Measurements from ENCODE around the gene MED31. TPM values are rescaled to one million over a fixed set of nuclear protein-coding genes. Genes with fewer than 3 reads are reported as not detected.

The MED31 gene
- total RNA-seq, 1 donor from 2014 or later, result not detected

GRCh38 chr17:6676802-6677157 lies 25.4 kb upstream of the MED31 start:
- H3K36me3 ChIP-seq, result no peaks in the 10 kb centered on the region
- H3K4me1 ChIP-seq, result no peaks in the 10 kb centered on the region
- intact Hi-C loops (cut with DNase I), result no loop called here
- H3K27me3 ChIP-seq, result no peaks in the 10 kb centered on the region
- H3K9me3 ChIP-seq, result no peaks in the 10 kb centered on the region
- H3K27ac ChIP-seq, result no peak overlapping the region
- no peak for TF ChIP-seq CTCF (IDR thresholded peaks at IDR 0.05)
- no peak overlapping the region for H3K4me3 ChIP-seq
- no peak for DNase-seq (ENCODE audit: low spot score in 2 of 2)

GRCh38 chr17:6675201-6675825 lies 23.9 kb upstream of the MED31 start:
- Histone ChIP-seq H3K27ac (no peak overlapping the region), H3K36me3 (no peaks in the 10 kb centered on the region), H3K4me1 (no peaks in the 10 kb centered on the region), H3K27me3 (no peaks in the 10 kb centered on the region), H3K9me3 (no peaks in the 10 kb centered on the region), H3K4me3 (no peak overlapping the region)
- no peak for DNase-seq (ENCODE audit: low spot score in 2 of 2)
- TF ChIP-seq CTCF (IDR thresholded peaks at IDR 0.05), result no peak
- intact Hi-C loops (cut with DNase I), result no loop called here

GRCh38 chr17:6674586-6674985 lies 23.2 kb upstream of the MED31 start:
- DNase-seq (ENCODE audit: low spot score in 2 of 2), result no peak
- Histone ChIP-seq H3K4me3 (no peak overlapping the region), H3K27ac (no peak overlapping the region), H3K27me3 (no peaks in the 10 kb centered on the region), H3K36me3 (no peaks in the 10 kb centered on the region), H3K4me1 (no peaks in the 10 kb centered on the region), H3K9me3 (no peaks in the 10 kb centered on the region)
- no peak for TF ChIP-seq CTCF (IDR thresholded peaks at IDR 0.05)
- intact Hi-C loops (cut with DNase I), result no loop called here

GRCh38 chr17:6671431-6671830 lies 20.0 kb upstream of the MED31 start:
- H3K27me3 ChIP-seq, result no peaks in the 10 kb centered on the region
- no peak for DNase-seq (ENCODE audit: low spot score in 2 of 2)
- H3K27ac ChIP-seq, result no peak overlapping the region
- intact Hi-C loops (cut with DNase I), result no loop called here
- no peak overlapping the region for H3K4me3 ChIP-seq
- TF ChIP-seq CTCF (IDR thresholded peaks at IDR 0.05), result no peak
- no peaks in the 10 kb centered on the region for H3K36me3 ChIP-seq
- H3K9me3 ChIP-seq, result no peaks in the 10 kb centered on the region
- H3K4me1 ChIP-seq, result no peaks in the 10 kb centered on the region

GRCh38 chr17:6670999-6671398 lies 19.6 kb upstream of the MED31 start:
- no peak overlapping the region for H3K27ac ChIP-seq
- intact Hi-C loops (cut with DNase I), result no loop called here
- no peaks in the 10 kb centered on the region for H3K36me3 ChIP-seq
- DNase-seq (ENCODE audit: low spot score in 2 of 2), result no peak
- H3K27me3 ChIP-seq, result no peaks in the 10 kb centered on the region
- H3K4me3 ChIP-seq, result no peak overlapping the region
- no peaks in the 10 kb centered on the region for H3K4me1 ChIP-seq
- H3K9me3 ChIP-seq, result no peaks in the 10 kb centered on the region
- no peak for TF ChIP-seq CTCF (IDR thresholded peaks at IDR 0.05)

GRCh38 chr17:6670571-6670970 lies 19.2 kb upstream of the MED31 start:
- H3K4me1 ChIP-seq, result no peaks in the 10 kb centered on the region
- no peak overlapping the region for H3K4me3 ChIP-seq
- H3K27ac ChIP-seq, result no peak overlapping the region
- H3K36me3 ChIP-seq, result no peaks in the 10 kb centered on the region
- H3K9me3 ChIP-seq, result no peaks in the 10 kb centered on the region
- no peak for DNase-seq (ENCODE audit: low spot score in 2 of 2)
- no peak for TF ChIP-seq CTCF (IDR thresholded peaks at IDR 0.05)
- H3K27me3 ChIP-seq, result no peaks in the 10 kb centered on the region
- intact Hi-C loops (cut with DNase I), result no loop called here
